Measurements from ENCODE around the gene OCA2.

The OCA2 gene

DNA sequence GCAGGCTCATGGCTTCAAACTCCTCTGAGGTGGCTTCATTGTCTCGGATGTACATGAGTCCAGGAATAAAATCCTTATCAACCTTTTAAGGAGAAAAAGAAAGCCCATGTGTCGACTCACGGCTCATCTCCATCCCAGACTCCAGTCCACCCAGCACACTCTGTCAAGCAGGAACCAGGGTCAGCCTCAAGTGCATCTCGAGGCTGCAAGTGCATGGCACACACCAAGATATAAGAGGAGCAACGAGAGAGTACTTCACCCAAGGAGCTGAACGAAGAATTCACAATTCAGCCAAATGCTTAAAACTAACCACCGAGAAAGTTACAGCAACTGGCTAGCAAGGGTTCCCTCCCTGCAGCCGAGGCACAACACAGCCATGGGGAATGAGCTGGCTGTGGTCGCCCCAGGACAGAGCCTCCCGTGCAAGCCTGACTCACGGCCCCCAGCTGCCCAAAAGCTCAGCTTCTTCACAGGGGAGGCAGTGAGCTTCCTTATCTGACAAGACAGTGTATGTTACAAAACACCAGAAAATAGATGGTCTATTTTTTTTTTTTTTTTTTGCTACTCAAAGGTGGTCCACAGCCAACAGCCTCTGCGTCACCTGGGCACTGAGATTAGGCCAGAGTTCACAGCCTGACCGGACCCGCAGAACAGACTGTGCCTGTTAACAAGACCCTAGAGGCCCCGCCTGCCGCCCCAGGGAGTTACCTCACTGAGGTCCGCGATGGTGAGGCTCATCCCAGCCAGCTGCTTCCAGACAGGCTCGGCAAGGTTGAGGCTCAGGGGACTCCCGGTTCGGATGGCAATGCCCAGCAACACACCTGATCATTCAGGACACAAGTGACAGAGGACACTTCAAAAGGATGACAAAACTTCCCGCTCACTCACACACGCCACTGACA lies 15.9 kb upstream of the OCA2 start:
- H3K4me1 ChIP-seq: no peaks in the 10 kb centered on the region
- peaks cover 46% of the 10 kb centered on the region for H3K36me3 ChIP-seq (replicated peaks)
- H3K27me3 ChIP-seq (ENCODE audit: low read depth): no peaks in the 10 kb centered on the region
- H3K4me3 ChIP-seq: no peak overlapping the region
- H3K9me3 ChIP-seq: no peaks in the 10 kb centered on the region
- no peak for DNase-seq (ENCODE audit: low spot score in 2 of 2)
- in situ Hi-C loops (cut with MboI; ENCODE audit: low sequenced_read_pairs): no loop called here

DNA sequence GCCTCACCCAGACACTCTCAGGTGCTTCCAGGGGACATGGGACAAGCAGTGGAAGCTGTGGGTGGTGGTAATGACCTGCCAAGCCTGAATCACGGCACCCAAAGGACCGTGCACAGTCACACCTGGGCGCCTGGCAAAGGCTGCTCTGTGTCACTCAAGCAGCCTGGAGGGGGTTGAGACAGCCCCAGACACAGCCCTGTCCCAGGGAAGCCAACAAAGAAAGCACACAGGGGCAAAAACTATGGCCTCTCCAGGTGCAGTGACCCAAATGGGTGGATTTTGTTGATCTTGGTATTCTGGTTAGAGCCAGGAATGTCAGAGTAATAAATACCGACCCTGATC lies 15.0 kb upstream of the OCA2 start:
- H3K4me3 ChIP-seq: no peak overlapping the region
- no peak for DNase-seq (ENCODE audit: low spot score in 2 of 2)
- H3K36me3 ChIP-seq (replicated peaks): peaks cover 43% of the 10 kb centered on the region
- H3K4me1 ChIP-seq: no peaks in the 10 kb centered on the region
- in situ Hi-C loops (cut with MboI; ENCODE audit: low sequenced_read_pairs): no loop called here
- H3K9me3 ChIP-seq: no peaks in the 10 kb centered on the region
- no peaks in the 10 kb centered on the region for H3K27me3 ChIP-seq (ENCODE audit: low read depth)

DNA sequence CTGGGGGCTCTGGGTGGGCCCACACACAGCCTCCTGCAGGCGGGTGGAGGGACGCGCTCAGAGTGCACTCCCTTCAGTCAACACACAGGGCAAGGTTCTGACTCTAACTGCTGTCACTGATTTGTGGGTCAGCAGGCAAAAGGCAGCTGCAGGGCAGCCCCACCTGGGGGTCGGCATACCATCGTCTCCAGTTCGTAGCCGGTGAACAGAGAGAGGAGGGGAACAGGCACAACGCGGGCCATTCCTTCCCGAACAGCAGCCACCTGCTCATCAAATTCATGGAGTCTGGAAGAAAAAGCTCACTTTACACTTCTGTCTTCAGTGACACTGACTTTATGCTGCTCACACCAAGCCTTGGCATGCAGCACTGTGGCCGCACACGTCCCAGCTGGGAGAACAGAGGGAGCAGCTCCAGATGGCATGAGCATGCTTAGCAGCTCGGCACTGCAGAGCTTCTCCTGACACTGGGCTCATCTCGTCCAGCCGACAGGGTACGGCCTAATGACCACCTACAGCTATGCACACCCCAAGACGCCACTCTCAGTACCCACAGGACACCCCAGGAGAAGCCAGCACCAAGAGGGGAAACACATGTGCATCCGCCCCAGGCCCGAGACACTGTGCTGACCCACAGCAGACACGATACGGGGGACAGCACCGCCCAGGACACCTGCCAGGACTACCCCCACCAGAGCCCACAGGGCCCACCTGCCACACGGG lies 14.4 kb upstream of the OCA2 start:
- Histone ChIP-seq H3K9me3 (no peaks in the 10 kb centered on the region), H3K4me1 (no peaks in the 10 kb centered on the region), H3K4me3 (no peak overlapping the region), H3K36me3 (replicated peaks) (peaks cover 43% of the 10 kb centered on the region), H3K27me3 (ENCODE audit: low read depth) (no peaks in the 10 kb centered on the region)
- in situ Hi-C loops (cut with MboI; ENCODE audit: low sequenced_read_pairs): no loop called here
- no peak for DNase-seq (ENCODE audit: low spot score in 2 of 2)

DNA sequence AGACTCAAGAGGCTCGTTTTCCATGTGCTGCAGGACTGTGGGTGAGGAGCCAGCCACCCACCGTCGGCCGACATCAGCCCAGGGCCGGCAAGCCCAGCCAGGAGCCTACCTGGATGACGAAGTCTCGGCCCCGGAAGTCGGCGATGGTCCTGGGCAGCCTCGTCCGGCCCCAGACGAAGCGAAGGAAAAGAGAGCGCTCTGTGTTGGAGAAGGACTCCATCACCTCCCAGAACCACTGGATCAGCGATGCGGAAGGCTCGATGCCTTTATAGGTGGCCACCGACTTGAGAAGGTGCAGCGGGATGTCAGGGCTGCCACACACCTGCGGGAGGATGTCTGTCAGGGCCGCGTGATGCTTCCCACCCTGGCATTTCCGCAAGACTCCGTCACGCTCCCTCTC lies 13.8 kb upstream of the OCA2 start:
- DNase-seq (ENCODE audit: low spot score in 2 of 2): no peak
- in situ Hi-C loops (cut with MboI; ENCODE audit: low sequenced_read_pairs): no loop called here
- Histone ChIP-seq H3K27me3 (ENCODE audit: low read depth) (no peaks in the 10 kb centered on the region), H3K4me1 (no peaks in the 10 kb centered on the region), H3K9me3 (no peaks in the 10 kb centered on the region), H3K4me3 (no peak overlapping the region), H3K36me3 (replicated peaks) (peaks cover 37% of the 10 kb centered on the region)

DNA sequence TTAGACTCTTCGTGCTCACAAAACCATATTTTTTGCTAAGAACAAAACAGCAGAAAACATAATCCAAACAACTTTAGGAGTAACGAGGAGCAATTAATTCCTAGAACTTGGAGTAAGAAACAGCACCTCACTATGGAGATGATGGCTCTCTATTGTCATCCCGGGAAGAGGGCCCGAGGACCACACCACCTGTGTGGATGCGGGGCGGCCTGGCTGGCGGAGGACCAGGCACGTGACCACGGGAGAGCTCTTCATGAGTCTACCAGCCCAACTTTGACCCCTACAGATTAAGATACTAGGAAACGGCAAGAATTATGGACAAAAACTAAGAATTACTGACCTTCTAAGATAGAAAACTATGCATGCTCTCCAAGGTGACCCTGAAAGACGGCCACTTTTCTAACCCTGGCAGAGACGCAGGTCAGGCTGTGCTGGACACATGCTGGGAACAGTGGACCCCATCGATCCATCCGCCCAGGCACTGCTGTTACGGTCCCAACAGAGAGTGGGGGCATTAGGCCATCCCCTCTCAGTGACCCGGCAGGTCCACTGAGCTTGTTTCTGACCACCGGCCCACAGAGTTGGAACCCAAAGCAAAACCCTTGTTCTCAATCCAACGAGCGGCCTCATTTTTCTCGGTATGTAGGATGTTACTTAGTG lies 13.1 kb upstream of the OCA2 start:
- H3K9me3 ChIP-seq: no peaks in the 10 kb centered on the region
- H3K4me1 ChIP-seq: no peaks in the 10 kb centered on the region
- H3K4me3 ChIP-seq: no peak overlapping the region
- in situ Hi-C loops (cut with MboI; ENCODE audit: low sequenced_read_pairs): no loop called here
- H3K27me3 ChIP-seq (ENCODE audit: low read depth): no peaks in the 10 kb centered on the region
- peaks cover 29% of the 10 kb centered on the region for H3K36me3 ChIP-seq (replicated peaks)
- DNase-seq (ENCODE audit: low spot score in 2 of 2): no peak

DNA sequence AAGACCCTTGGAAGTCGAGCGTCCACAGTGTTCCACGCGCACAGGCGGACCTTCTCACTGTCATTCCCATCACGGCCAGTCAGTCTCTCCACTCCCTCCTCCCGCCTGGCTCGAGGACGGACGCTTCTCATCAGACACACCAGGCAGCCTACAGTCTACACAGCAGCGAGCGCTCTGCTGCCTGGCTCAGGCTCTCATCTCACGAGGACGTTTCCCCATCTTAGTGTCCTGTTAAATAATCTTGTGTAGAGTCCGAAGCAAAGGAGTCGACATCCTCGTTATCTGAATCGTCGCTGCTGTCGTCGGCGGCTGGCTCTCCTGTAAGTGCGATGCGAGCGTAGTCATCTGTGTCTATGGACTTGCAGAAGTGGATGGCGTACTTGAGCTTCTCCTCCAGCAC lies 12.4 kb upstream of the OCA2 start:
- Histone ChIP-seq H3K36me3 (replicated peaks) (peaks cover 23% of the 10 kb centered on the region), H3K4me3 (no peak overlapping the region), H3K27me3 (ENCODE audit: low read depth) (no peaks in the 10 kb centered on the region), H3K9me3 (no peaks in the 10 kb centered on the region), H3K4me1 (no peaks in the 10 kb centered on the region)
- in situ Hi-C loops (cut with MboI; ENCODE audit: low sequenced_read_pairs): no loop called here
- DNase-seq (ENCODE audit: low spot score in 2 of 2): no peak

DNA sequence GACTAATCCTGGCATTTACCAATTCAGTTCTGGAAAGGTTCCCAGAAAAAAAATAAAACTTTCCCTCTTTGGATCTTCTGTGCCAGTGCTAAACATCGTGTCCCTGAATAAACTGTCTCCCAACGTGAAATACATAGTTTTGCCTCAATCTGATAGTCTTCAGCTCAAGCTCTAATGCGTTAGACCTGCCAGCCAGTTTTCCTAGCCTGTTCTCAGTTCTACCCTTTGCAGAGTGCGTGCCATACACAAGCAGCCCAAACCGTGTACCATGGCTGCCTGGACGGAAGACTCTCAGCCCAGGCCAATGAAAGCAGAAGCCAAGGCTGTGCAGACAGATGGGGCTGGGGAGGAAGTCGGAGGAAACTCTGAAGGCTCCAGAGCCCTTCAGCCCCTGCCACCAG lies 11.4 kb upstream of the OCA2 start:
- Histone ChIP-seq H3K4me1 (no peaks in the 10 kb centered on the region), H3K4me3 (no peak overlapping the region), H3K9me3 (no peaks in the 10 kb centered on the region), H3K36me3 (replicated peaks) (peaks cover 19% of the 10 kb centered on the region), H3K27me3 (ENCODE audit: low read depth) (no peaks in the 10 kb centered on the region)
- in situ Hi-C loops (cut with MboI; ENCODE audit: low sequenced_read_pairs): no loop called here
- DNase-seq (ENCODE audit: low spot score in 2 of 2): no peak

DNA sequence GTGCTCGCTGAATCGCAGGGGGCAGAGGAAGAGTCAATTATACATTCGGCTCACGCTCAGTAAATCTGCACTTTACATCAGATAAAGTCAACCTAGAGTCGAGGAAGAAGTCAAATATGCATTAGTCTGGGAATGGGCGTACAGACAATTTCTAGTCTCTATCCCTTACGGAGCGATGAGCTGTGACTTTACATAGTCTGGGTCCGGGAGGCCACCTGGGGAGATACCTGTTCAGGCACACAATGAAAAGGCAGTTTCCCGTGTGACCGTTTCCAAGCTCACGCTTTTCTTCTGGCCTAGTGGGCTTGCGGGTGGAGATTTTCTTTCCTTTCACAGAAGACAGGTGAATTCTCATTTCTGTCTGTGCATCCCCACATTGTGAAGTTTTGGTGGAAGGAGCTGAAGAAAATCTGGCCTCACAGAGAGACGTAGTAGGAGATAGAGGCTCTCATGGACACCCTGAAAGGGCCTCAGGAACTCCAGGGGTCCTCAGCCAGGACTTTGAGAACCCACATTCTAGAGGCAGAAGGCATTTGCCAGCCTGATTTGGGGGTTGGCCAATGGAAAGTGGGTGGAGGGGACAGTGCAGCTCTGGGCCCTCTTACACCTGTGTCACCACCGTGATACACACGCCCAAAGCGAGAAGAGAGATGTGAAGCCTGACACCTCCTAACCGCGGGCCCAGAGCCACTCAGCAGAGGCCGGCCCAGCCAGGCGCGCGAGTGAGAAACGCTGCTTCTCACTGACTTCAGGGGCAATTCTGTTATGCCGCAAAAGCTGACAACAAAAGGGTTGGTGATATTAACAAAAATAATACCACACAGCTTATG lies 10.7 kb upstream of the OCA2 start:
- in situ Hi-C loops (cut with MboI; ENCODE audit: low sequenced_read_pairs): no loop called here

DNA sequence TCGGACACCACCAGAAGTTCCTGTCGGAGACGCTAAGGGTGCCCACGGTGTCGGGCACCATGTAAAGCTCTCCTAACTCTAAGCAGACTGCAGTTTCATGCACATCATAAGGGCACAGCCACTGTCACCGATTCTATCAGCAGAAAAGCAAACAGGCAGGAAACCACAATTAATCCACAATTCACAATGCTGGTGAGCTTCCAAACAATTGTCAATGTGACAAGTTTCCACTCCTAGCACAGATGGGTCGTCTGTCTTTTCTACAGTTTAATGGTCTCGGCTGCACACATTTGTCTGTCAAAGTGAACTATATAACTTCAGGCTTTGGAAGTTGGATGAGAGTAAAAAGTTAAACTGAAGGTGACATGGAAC lies 8.8 kb upstream of the OCA2 start:
- Histone ChIP-seq H3K4me1 (no peaks in the 10 kb centered on the region), H3K36me3 (replicated peaks) (peaks cover 12% of the 10 kb centered on the region; the same call in 1 of the 2 replicates), H3K9me3 (no peaks in the 10 kb centered on the region), H3K4me3 (no peak overlapping the region), H3K27me3 (ENCODE audit: low read depth) (no peaks in the 10 kb centered on the region)
- in situ Hi-C loops (cut with MboI; ENCODE audit: low sequenced_read_pairs): no loop called here
- no peak for DNase-seq (ENCODE audit: low spot score in 2 of 2)

More for the DNA sequence above, 10.7 kb upstream of the OCA2 start:
- no peak for DNase-seq (ENCODE audit: low spot score in 2 of 2)
- Histone ChIP-seq H3K4me3 (no peak overlapping the region), H3K9me3 (no peaks in the 10 kb centered on the region), H3K27me3 (ENCODE audit: low read depth) (no peaks in the 10 kb centered on the region), H3K4me1 (no peaks in the 10 kb centered on the region), H3K36me3 (replicated peaks) (peaks cover 19% of the 10 kb centered on the region)

DNA sequence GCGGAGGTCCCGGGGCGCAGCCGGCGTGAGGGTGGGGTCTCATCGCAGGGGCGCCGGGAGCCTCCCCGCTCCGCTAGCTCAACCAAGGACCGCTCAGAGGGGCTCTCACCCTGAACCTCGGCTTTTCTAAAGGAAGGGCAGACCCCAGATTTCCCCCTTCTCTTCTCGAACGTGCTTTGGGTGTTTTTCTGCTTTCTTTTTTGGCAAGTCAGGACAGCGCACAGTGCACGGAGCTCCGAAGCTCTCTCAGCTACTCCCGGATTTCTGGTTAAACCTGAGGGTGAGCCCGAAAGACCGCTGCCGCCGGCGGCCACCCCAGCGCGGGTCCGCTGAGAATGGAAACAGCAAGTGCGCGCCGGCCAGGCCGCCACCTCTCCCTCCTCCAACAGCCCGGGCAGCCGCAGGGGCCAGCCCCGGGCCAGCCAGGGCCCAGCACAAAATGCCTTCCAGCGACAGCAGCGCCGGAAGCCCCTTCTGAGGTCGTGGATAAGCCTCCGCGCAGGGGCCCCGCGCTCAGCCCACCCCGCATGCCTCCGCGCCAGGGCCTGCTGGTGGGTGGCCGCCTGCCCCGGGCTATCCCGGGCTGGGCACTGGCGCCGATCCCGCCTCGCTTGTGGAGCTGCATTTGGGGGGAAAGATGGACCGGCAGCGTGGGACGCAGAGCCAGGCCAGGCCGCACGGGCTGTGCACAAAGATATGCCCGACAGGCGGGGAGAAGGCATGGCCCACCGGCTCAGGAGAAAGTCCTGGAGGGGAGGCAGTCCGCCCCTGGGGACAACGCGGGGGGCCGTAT lies 8.2 kb upstream of the OCA2 start:
- Histone ChIP-seq H3K4me3 (no peak overlapping the region), H3K36me3 (replicated peaks) (peaks cover 8% of the 10 kb centered on the region; the same call in 1 of the 2 replicates), H3K27me3 (ENCODE audit: low read depth) (no peaks in the 10 kb centered on the region), H3K9me3 (no peaks in the 10 kb centered on the region), H3K4me1 (no peaks in the 10 kb centered on the region)
- DNase-seq (ENCODE audit: low spot score in 2 of 2): no peak
- in situ Hi-C loops (cut with MboI; ENCODE audit: low sequenced_read_pairs): no loop called here

DNA sequence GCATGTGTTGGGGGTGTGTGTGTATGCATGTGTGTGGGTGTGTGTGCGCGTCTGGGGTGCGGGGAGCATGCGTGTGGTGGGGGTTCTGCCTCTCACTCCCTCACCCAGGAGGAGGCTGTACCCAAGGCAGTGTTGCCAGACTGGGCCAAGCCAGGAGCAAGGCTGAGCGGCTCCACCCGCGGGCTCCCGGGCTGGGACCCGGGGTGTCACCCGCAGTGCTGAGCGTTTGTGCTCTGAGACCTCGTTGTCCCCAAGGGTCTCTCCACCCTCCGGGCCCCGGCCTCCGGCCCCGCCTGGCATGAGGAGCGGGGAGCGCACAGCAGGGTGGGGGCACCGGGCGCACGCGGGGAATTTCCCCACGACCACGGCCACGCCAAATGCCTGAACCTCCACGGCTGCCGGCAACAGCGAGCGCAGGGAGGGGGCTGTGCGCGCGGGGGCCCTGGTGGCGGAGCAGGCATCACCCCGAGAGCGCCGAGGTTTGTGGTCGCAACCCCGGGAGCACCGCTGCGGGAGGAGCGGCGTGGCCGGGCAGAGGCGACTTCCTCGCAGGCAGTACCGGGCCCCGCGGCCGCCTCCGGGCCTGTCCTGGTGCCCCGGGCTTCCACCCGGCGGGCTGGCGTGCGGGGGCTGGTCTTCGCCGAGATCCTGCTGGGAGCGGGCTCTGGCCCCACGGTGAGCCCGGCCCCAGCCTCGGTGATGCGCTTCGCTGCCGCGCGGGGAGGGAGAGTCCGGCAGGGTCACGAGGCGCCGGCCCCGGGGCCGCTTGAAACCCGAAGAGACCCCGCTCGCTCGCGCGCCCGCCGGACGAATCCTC lies 7.4 kb upstream of the OCA2 start:
- Histone ChIP-seq H3K9me3 (no peaks in the 10 kb centered on the region), H3K4me1 (no peaks in the 10 kb centered on the region), H3K36me3 (replicated peaks) (peaks cover 4% of the 10 kb centered on the region; the same call in 1 of the 2 replicates), H3K4me3 (no peak overlapping the region), H3K27me3 (ENCODE audit: low read depth) (no peaks in the 10 kb centered on the region)
- in situ Hi-C loops (cut with MboI; ENCODE audit: low sequenced_read_pairs): no loop called here
- DNase-seq (ENCODE audit: low spot score in 2 of 2): no peak

DNA sequence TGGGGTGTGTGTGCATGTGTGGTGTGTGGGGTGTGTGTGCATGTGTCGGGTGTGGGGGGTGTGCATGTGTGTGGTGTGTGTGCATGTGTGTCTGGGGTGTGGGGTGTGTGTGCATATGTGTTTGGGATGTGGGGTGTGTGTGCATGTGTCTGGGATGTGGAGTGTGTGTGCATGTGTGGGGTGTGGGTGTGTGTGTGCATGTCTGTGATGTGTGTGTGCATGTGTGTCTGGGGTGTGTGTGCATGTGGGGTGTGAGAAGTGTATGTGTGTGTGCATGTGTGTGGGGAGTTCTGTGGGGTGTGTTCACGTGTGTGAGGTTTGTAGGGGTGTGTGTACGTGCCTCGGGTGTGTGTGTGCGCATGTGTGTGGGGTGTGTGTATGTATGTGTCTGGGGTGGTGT lies 6.7 kb upstream of the OCA2 start:
- H3K4me3 ChIP-seq: no peak overlapping the region
- H3K9me3 ChIP-seq: no peaks in the 10 kb centered on the region
- no peaks in the 10 kb centered on the region for H3K27me3 ChIP-seq (ENCODE audit: low read depth)
- in situ Hi-C loops (cut with MboI; ENCODE audit: low sequenced_read_pairs): no loop called here
- no peaks in the 10 kb centered on the region for H3K36me3 ChIP-seq (replicated peaks)
- DNase-seq (ENCODE audit: low spot score in 2 of 2): no peak
- no peaks in the 10 kb centered on the region for H3K4me1 ChIP-seq

All from HAP-1 (cell line).